Effector CD8-positive, alpha-beta T cell (primary cell): Measurements from ENCODE around the gene SPEN.
"Not testable (repeated sequence)": the region's sequence is repeated elsewhere in the genome, so short reads cannot be mapped to it uniquely, and the experiment has no call there.

Experiments used
- DNase-seq: peaks from one replicate; lab custom pipeline; 2025; lab: John Stamatoyannopoulos, UW

The SPEN gene

DNA sequence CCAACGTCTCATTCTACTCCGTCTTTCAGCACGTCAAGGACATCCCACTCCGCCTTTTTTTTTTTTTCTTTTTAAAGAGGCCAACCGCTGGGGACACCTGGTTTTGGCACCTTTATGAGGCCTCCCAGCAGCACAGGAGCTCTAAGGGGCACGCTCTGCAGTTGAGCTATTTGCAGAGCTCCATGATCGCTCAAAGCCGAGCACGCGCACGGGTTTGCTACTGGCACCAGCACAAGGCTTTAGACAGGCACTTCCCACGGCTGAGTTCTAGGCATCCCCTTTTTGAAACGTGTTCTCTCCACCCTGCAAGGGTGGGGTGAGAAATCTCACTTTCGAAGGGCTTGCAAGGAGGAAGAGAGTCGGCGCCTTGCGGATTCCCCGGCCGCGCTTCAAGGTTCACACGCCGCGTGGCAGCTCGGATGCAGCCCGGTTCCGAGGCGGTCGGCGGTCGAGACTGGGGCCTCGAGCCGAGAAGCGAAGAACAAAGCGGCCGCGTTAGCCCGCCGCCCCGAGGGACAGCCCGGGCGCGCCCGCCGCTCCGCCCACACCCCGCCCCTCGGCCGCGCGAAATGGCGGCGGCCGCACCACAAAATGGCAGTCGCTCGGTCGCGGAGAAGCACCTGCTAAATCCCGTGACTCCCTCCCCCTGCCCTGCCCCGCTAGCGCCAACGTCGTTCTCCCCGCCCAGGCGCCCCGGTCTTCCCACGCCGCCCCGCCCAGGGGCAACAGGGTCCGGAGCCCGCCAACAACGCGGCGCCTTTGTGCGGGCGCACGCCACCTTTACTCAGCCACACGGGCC lies 12.9 kb upstream of the SPEN start:
- DNase-seq = peak; percentile 79

DNA sequence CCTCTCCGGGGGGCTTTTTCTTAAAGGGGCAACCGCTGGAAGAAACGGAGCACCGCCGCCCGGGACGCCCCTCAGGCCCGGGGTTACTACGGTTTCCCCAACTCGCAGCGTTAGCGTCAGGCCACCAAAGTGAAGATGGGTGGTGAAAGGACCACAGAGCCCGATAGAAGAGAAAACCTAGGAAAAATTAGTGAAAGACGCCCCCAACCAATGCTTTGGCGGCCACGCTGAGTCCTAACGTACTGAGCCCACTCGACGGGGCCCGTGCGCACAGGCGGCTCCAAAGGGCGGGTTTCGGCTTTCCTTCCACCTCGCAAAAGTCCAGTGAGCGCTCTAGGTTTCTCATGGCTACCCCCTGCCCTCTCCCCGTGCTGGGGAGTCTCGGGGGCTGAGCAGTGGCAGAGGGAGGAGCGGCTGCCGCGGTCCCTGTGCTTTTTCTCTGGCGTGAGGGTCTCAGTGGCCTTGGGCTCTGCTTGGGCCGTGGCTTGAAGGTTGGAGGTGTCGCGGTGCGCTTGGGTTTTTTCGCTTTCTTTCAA lies 12.2 kb upstream of the SPEN start:
- DNase-seq = peak; percentile 54

DNA sequence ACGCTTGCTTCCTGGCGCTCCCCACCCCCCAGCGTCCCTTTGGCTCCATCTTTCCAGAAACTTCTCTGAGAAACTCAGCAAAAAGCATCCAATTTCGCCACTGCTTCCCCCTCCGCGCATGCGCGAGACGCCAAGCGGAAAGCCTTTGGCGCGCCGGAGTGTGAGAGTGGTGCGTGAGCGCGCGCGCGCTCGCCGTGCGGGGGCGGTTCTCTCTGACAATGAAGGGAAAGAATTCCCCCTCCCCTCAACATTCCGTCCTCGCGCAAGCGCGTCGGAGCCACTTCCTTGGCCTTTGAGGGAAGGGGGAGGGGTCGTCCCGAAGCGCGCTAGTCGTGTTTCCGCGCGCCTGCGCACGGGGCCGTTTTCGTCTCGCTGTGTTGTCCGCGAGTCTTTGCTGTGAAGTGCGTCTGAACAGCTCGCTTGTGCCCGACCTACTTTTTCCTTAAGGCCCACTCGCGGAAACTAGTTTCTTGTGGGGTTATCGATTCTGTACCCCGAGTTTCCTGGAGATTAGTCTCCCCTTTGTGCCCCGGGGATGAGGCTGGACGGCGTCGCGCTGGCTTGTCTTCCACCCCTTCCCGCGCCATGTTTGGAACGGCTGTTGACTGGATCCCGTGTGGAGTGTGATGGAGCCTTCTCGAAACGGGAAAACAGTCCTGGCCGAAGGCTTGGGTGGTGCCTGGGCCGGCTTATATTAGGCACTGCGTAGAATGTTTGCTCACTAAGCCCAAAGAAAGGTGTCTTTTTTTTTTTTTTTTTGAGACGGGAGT lies 11.6 kb upstream of the SPEN start:
- peak; percentile 99 for DNase-seq

DNA sequence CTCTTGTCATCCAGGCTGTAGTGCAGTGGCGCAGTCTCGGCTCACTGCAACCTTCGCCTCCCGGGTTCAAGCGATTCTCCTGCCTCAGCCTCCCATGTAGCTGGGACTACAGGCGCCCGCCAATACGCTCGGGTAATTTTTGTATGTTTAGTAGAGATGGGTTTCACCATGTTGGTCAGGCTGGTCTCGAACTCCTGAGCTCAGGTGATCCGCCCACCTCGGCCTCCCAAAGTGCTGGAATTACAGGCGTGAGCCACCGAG lies 11.1 kb upstream of the SPEN start:
- DNase-seq = not testable (repeated sequence)

DNA sequence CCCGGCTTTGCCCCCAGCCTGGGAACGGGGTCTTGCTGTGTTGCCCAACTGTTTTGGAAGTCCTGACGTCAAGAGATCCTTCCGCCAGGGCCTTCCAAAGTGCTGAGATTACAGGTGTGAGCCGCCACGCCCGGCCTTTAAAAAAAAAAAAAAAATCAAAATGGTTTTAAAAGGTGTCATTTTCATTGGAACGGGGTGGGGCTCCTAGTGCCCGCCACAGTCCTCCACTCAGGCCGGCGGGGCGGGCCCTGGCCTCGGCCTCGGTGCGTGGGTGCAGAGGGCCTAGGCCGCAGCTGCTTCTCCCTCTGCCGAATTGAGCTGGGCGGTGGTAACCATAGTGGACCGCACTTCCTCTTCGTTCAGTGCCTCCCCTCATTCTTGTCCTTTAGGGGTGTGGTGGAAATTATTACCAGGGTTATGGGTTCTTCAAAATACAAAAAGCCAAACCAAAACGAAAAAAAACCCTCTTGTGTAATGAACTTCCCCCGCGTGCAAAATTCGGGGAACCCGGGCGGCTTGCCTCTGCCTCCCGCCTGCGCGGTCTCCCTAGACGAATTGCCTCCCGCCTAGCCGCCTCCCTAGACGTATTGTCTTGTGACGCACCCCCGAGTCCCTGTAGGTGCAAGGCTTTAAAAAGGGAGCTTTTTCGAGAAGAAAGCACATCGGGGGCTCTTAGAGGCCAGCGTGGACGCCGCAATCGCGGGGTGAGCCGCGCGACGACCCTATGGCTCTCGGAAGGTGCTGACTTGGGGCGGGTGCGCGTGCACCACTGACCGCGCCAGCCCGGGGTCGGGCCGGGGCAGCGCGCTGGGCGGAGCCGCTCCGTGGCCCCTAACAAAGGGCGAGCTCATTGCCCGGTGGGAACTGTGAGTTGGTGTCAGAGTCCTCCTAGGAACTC lies 10.5 kb upstream of the SPEN start:
- peak; percentile 63 for DNase-seq

DNA sequence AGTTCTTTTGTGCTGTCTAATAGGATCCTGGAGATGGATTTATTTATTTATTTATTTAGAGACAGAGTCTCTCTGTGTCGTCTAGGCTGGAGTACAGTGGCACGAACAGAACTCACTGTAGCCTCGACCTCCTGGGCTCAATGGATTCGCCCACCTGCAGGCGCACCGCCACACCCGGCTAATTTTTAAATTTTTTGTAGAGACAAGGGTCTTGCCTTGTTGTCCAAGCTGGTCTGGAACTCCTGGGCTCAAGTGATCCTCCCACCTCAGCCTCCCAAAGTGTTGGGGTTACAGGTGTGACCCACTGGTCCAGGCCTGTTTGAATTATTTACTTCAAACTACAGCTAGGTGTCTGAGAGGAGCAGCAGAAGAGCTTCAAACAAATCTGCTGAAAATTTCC lies 9.6 kb upstream of the SPEN start:
- no peak for DNase-seq

DNA sequence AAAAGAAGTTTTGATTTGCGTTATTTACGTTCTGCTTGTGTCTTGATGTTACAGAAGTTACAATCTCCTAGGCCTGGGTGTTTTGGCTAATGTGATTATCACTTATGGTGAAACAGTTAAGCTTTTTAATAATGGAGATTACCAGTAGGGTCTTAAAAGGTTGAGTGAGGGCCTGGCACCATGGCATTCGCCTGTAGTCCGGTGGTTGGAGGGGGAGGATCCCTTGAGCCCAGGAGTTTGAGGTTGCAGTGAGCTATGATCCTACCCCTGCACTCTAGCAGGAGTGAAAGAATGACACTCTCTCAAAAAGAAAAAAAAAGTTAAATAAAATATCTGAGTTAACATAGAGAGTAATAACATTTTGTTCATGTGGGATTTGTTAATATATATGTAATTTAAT lies 8.8 kb upstream of the SPEN start:
- DNase-seq = no peak

DNA sequence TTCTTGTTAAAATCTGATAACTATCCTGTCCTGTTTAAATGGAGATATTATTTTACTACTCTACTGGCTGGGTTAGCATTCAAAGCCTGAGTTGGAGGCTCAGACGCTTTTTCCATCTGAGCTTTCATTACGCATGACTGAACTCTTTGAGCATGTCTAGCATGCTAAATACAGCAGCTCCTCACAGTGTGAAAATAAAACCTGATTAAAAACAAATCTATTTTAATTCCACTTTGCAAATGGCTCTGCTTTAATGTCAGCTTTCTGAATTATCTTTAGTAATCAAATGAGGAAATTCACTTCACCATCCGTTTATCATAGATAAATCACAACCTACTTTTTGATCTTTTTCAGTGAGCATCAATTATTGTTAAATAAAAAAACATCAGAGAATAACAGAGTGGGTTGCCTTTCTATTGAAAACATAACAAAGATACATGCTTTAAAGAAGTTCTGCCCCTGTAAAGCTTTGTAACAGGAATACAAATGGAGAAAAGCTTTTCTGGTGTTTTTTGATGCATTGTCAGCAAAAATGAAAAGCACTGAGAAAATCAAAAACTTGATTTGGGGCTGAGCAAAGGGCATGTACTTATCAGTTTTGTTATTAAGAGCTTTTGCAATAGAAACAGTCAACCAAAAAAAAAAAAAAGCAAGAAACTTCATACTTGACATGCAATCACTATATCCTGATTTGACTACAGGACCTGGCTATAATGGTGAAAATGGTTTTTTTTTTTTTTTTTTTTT lies 3.5 kb upstream of the SPEN start:
- no peak for DNase-seq

DNA sequence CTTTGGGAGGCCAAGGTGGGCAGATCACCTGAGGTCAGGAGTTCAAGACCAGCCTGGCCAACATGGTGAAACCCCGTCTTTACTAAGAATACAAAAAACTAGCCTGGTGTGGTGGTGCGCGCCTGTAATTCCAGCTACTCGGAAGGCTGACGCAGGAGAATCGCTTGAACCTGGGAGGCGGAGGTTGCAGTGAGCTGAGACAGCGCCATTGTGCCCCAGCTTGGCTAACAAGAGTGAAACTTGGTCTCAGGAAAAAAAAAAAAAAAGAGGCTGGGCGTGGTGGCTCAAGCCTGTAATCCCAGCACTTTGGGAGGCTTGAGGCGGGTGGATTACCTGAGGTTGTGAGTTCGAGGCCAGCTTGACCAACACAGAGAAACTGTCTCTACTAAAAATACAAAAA lies 1.5 kb upstream of the SPEN start:
- not testable (repeated sequence) for DNase-seq

DNA sequence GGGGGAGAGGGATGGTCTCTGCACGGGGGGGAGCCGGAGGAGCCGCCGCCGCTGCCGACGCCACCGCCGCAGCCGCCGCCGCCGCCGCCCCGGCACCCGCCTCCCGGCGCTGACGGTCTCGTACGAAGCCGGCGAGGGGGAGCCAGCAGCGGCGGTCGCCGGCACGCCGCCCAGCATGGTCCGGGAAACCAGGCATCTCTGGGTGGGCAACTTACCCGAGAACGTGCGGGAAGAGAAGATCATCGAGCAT lies 311 bp downstream of the SPEN start:
- no peak for DNase-seq

DNA sequence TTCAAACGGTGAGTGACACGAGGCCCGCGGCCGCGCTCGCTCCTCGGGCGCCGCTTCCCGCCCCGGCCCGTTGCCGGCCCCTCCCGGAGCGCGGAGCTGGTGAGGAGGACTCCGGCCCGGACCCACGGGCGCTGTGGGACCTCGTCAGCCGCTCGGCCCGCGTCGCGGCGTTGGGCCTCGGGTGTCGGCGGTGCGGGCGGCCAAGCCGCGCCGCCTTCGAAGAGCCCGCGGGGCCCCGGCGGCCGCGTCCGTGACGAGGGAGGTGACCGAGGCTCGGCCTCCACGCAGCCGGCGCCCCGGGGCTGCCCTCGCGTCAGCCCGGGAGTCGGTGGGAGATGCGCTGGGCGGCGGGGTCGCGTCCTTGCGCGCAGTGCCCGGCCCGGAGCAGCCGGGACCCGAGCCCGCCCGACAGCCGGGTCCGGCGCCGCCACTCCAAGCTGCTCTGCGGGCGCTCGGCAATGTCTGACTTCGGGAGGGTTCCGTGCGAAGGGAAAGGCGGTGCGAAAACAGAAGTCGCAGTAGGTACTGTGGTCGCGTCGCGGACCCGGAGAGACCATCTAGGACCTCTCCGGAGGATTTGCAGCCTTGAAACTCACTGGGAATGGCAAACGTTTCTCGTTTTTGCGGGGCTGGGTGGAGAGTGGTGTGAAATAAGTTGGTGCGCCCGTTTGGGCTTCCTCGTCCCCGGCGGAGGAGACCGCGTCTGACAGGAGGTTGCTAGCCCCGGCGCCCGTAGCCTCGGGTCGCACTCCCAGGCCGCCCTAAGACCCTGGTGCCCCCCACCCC lies 829 bp downstream of the SPEN start:
- DNase-seq = peak; percentile 22

DNA sequence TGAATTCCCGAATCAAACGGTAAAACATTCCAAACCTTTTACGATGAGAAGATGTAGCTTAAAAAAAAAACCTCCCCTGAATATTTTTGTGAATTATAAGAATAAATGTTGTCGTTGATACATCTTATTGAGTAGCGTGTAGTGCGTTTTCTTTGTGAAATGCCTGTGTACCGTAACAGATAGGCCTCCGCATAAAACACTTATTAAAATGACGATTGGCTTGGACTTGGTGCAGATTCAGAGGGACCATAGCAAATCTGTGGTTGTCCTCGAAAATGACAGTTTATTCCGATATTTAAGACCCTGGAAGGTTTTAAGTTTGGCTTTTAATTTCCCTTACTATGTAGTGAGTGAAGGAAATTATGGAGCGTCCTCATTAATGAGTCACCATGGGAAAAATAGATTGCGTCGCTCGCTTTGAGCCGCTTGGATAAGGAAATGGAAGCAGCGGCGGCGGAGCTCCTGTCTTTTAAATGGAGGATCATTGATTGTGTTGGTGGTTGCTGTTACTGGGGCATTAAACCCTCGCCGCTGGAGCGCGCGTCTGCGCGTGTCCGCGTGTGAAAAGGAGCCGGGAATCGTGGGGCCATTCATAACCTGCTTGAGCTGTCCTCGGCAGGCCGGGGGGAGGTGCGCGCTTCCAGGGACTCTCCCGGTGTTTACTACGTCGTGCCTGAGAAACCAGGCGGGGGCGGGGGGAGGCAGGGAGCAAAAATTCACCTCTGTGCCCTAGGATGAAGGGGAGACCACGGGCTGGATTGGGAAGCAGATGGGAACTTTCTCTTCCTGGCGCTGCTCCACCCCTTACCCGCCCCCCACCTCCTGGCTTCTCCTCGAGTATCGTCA lies 1.6 kb downstream of the SPEN start:
- DNase-seq = peak; percentile 42

DNA sequence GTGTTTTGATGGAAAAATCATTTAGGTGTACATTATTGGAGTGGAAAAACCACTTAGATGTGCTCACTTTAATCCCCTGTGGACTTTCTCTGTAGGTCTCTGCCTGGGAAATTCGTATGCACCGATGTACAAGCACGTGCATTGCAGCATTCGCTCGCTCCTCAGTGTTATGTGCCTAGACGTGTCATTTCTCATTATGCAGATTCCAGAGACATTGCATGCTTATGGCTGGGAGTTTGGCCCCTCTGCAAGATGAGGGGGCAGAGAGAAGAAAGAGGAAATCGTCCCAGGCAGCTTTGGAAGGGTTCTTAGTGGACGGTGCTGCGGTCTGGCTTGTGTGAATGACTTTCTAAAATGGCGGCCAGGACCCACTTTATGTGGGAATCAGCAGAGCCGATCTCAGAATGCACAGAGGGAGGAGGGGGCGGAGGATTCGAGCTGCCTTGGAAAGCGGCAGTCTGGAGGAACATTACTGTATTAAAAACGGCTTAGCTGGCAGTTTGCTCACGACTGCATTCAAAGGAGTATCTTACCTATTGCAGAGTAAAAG lies 2.3 kb downstream of the SPEN start:
- no peak for DNase-seq

DNA sequence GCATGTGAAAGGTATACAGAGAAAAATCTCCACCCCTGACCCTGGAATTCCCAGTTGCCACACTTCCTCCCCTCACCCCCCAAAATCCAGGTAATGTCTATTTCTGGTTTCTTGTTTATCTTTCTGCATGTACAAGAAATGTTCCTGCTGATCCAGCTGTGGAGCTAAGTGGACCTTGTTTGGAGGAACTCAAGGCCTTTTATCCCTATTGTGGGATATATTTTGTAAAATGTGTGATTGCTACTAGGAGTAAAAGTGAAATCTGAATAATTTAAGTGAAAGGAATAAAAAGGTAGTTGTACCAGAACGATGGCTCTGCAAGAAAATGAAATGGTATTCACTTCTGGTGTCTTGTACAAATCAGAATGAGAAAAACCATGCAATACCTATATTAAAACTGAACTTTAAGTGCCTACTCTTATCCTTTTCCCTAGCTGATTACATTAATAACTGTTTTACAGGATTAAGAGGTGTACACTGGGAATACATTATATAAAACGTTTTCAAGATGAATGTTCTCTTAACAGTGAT lies 3.0 kb downstream of the SPEN start:
- no peak for DNase-seq

DNA sequence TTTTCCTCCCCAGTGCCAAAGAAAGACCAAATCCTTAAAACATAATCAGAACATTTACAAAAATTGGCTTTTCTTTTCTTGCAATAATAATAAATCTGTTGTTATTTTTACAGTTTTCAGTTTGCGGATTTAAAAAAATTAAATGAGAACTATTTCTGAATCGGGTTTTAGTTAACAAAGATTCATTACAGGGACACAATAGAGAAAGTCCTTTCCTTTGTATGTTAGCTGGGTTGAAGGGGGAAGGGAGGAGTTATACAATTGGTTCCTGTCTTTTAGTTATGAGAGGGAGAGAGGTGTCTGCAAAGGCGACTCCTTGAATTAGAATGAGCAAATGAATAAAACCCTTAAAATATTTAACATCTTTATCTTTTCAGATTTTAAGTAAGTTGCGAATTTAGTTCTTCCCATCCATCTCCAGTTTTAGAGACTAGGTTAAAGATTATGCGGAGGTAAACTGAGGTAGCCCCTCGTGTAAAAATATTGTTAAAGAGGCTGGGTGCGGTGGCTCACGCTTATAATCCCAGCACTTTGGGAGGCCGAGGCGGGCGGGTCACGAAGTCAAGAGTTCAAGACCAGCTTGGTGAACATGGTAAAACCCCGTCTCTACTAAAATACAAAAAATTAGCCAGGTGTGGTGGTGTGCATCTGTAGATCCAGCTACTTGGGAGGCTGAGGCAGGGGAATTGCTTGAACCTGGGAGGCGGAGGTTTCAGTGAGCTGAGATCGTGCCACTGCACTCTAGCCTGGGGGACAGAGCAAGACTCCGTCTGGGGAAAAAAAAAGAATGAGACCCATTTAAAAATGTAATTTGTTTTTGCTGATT lies 3.9 kb downstream of the SPEN start:
- no peak for DNase-seq

DNA sequence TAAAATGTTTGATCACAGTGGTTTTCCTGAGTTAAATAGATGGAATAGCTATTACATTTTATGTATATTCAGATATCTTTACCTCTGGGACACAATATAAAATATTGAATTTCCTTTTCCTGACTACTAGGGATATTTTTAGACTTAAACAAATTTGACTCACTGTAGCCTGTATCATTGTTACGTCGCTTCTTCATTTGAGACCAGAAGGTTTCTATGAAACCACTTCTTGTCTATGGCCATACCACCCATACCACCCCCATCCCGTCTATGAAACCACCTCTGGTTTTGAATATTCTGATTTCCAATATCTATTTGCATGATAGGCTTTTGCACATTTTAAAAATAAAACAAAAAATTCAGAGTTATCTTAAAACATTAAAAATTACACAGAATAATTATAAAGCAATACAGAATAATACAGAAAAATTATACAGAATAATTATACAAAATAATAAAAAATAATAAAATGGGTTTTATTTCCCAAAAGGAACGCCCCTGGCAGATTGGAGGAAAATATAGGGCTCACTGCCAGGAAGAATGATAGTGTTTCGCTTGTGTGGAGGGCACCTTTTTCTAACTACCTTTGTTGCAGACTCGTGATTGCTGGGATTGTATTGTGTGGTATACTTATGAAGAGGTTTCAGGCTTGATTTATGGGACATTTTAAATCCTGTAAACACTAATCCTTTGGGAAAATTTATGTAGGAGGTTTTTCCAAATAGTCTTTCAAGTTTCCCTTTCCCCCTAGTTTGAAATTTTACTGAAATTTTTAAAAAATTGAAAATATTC lies 4.7 kb downstream of the SPEN start:
- DNase-seq = no peak

DNA sequence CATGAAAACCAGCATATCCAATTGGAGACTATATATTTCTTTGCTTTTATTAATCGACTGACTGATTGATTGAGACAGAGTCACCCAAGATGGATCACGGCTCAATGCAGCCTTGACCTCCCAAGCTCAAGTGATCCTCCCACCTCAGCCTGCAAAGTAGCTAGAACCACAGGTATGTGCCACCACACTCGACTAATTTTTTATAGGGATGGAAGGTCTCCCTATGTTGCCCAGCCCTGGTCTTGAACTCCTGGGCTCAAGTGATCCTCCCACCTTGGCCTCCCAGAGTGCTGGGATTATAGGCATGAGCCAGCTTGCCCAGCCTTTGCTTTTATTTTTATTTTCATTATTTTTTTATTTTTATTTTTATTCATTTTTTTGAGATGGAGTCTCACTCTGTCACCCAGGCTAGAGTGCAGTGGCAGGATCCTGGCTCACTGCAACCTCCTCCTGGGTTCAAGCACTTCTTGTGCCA lies 5.4 kb downstream of the SPEN start:
- no peak for DNase-seq

DNA sequence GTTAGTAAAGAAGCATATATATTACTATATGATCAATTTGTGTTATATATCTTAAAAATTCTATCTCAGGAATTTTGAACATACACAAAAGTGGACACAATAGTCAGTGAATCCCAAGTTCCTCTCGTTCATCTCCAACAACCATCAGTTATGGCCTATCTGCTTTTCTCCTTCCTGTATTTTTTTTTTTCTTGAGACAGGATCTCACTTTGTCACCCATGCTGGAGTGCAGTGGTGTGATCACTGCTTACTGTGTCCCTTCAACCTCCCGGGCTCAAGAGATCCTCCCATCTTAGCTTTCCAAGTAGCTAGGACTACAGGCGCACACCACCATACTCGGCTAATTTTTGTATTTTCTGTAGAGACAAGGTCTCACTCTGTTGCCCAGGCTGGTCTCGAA lies 9.4 kb downstream of the SPEN start:
- DNase-seq = no peak
